ENCODE results near the gene NEBL.

GRCh38 chr10:20871970-20872369 lies 25.1 kb downstream of the NEBL start:
- TF ChIP-seq ZNF274 (IDR thresholded peaks at IDR 0.05; ENCODE audit: low read depth, low read length) = no peak
- TF ChIP-seq YY1 (IDR thresholded peaks at IDR 0.05; ENCODE audit: insufficient read depth, insufficient read length) = no peak
- TF ChIP-seq SUZ12 (IDR thresholded peaks at IDR 0.05; ENCODE audit: extremely low read depth, insufficient read depth, insufficient read length) = no peak

All from NT2/D1 (cell line).